ENCODE results near the gene SEMA5A.

Gene SEMA5A

DNA sequence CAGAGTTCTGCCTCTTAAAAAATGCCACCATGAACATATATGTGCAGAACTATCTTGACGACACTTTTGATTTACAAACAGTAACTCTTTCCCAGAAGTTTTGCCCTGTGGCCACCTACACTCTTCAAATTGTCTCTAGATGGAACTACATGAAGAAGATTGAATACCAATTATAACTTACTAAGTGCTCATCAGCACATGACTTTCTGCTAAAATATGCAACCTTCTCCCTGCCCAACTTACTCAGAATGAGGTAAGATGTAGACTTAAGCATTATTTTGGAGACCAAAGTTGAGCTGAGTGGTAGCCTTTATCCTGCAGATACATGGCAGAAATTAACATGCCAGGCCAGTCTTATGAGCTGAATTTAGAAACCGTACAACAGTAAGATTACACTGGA, 105.4 kb downstream of the SEMA5A start:
- Histone ChIP-seq H3K4me1 (ENCODE audit: low read length) (no peaks in the 10 kb centered on the region), H2AFZ (ENCODE audit: low read length) (no peak overlapping the region), H3K79me2 (ENCODE audit: low read length) (no peaks in the 10 kb centered on the region), H3K9me2 (replicated peaks; ENCODE audit: insufficient read depth, low read length) (no peaks in the 10 kb centered on the region), H3K27ac (ENCODE audit: low read length) (no peak overlapping the region), H3K9me3 (replicated peaks; ENCODE audit: insufficient read depth, low read length) (no peaks in the 10 kb centered on the region), H3K36me3 (replicated peaks; ENCODE audit: insufficient read depth, low read length) (no peaks in the 10 kb centered on the region), H4K20me1 (ENCODE audit: insufficient read depth, low read length) (no peaks in the 10 kb centered on the region), H3K4me2 (ENCODE audit: low read depth, low read length) (no peak overlapping the region), H3K4me3 (ENCODE audit: low read length) (no peak overlapping the region), H3K27me3 (replicated peaks; ENCODE audit: insufficient read depth, low read length) (no peaks in the 10 kb centered on the region), H3F3A (ENCODE audit: insufficient read depth, low read length) (no peaks in the 10 kb centered on the region), H3K9ac (ENCODE audit: low read length) (no peak overlapping the region)
- DNase-seq: no peak
- no peak for TF ChIP-seq EZH2 (optimal IDR thresholded peaks at IDR 0.05; ENCODE audit: low read depth, low read length)
- no peak for TF ChIP-seq EZH2phosphoT487 (IDR thresholded peaks at IDR 0.05; ENCODE audit: low read length)
- TF ChIP-seq, protein P1, sequence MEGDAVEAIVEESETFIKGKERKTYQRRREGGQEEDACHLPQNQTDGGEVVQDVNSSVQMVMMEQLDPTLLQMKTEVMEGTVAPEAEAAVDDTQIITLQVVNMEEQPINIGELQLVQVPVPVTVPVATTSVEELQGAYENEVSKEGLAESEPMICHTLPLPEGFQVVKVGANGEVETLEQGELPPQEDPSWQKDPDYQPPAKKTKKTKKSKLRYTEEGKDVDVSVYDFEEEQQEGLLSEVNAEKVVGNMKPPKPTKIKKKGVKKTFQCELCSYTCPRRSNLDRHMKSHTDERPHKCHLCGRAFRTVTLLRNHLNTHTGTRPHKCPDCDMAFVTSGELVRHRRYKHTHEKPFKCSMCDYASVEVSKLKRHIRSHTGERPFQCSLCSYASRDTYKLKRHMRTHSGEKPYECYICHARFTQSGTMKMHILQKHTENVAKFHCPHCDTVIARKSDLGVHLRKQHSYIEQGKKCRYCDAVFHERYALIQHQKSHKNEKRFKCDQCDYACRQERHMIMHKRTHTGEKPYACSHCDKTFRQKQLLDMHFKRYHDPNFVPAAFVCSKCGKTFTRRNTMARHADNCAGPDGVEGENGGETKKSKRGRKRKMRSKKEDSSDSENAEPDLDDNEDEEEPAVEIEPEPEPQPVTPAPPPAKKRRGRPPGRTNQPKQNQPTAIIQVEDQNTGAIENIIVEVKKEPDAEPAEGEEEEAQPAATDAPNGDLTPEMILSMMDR (IDR thresholded peaks at IDR 0.05; ENCODE audit: low read length): no peak

DNA sequence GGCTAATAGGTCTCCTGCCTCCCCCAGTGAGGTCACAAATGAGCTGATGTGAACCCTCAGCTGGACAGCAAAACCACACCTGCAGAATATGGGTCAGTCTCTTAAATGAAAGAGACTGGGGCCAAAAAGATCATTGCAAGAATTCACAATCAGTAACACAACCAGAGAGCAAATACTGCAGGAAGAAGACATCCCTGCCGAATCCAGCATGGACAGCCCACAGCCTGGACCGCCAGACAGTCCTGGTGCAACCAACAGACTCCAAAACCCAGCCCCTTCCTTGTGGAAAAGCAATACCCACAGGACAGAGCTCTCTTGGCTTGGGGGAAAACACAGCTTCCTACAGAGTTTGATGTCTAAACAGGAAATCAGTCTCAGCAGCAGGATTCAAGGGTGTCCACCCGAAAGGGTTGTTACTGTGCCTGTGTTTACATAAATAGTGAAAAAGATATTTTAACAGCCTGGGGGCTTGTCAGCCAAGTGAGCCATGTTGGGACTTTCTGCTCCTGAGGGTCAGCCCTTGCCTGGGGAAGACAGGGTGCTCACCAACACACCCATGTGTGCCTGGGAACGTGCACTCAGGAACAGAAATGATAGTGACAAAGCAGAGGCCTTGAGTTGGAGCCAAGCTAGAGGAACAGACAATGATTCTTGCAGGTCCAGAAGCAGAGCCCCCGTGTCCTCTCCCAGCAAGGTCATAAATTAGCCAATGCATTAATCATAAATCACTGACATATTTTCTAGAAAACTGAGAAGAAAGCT, 106.2 kb downstream of the SEMA5A start:
- Histone ChIP-seq H3F3A (ENCODE audit: insufficient read depth, low read length) (no peaks in the 10 kb centered on the region), H3K79me2 (ENCODE audit: low read length) (no peaks in the 10 kb centered on the region), H3K27me3 (replicated peaks; ENCODE audit: insufficient read depth, low read length) (no peaks in the 10 kb centered on the region), H3K4me2 (ENCODE audit: low read depth, low read length) (no peak overlapping the region), H3K36me3 (replicated peaks; ENCODE audit: insufficient read depth, low read length) (no peaks in the 10 kb centered on the region), H3K9ac (ENCODE audit: low read length) (no peak overlapping the region), H3K9me2 (replicated peaks; ENCODE audit: insufficient read depth, low read length) (no peaks in the 10 kb centered on the region), H3K4me3 (ENCODE audit: low read length) (no peak overlapping the region), H3K27ac (ENCODE audit: low read length) (no peak overlapping the region), H2AFZ (ENCODE audit: low read length) (no peak overlapping the region), H3K9me3 (replicated peaks; ENCODE audit: insufficient read depth, low read length) (no peaks in the 10 kb centered on the region), H4K20me1 (ENCODE audit: insufficient read depth, low read length) (no peaks in the 10 kb centered on the region), H3K4me1 (ENCODE audit: low read length) (no peaks in the 10 kb centered on the region)
- TF ChIP-seq, protein P1 (IDR thresholded peaks at IDR 0.05; ENCODE audit: low read length): no peak
- TF ChIP-seq EZH2 (optimal IDR thresholded peaks at IDR 0.05; ENCODE audit: low read depth, low read length): no peak
- TF ChIP-seq EZH2phosphoT487 (IDR thresholded peaks at IDR 0.05; ENCODE audit: low read length): no peak
- no peak for DNase-seq

DNA sequence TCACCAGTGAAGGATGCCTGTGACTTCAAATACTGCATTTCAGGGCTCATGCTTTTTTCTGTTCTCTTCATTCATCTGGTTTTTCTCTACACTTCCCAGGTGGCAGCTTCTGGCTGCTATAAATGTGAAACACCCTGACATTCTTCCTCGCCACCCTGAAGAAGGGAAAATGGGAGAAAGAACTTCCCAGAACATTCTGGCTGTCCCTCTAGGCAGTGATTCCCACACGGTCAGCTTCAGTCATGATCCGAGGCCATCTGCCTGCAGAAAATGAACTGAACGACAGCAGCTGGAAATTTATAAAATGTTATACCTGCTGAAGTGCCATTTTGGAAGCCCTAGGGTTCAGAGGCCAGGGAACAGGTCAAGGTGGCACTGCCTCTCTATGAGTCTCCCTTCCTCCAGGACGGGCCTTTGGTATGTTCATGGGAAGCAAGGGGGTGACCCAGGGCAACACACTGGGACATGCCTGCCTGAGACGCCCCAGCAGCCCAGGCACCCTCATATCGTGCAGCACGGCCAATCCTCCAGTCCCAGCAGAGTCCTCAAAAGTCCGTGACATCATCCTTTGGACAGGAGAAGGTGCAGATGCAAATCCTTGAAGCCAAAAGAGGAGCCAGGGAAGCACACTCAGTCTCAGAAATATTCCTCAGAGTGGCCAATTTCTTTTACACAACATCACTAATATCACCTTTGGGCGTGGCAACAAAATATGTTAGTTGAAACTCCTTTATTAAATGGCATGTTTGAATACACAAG, 107.1 kb downstream of the SEMA5A start:
- Histone ChIP-seq H3K27ac (ENCODE audit: low read length) (no peak overlapping the region), H3K4me2 (ENCODE audit: low read depth, low read length) (no peak overlapping the region), H3K4me1 (ENCODE audit: low read length) (no peaks in the 10 kb centered on the region), H3K9me2 (replicated peaks; ENCODE audit: insufficient read depth, low read length) (no peaks in the 10 kb centered on the region), H3K27me3 (replicated peaks; ENCODE audit: insufficient read depth, low read length) (no peaks in the 10 kb centered on the region), H3F3A (ENCODE audit: insufficient read depth, low read length) (no peaks in the 10 kb centered on the region), H3K9ac (ENCODE audit: low read length) (no peak overlapping the region), H3K9me3 (replicated peaks; ENCODE audit: insufficient read depth, low read length) (no peaks in the 10 kb centered on the region), H3K79me2 (ENCODE audit: low read length) (no peaks in the 10 kb centered on the region), H3K36me3 (replicated peaks; ENCODE audit: insufficient read depth, low read length) (no peaks in the 10 kb centered on the region), H3K4me3 (ENCODE audit: low read length) (no peak overlapping the region), H2AFZ (ENCODE audit: low read length) (no peak overlapping the region), H4K20me1 (ENCODE audit: insufficient read depth, low read length) (no peaks in the 10 kb centered on the region)
- TF ChIP-seq EZH2phosphoT487 (IDR thresholded peaks at IDR 0.05; ENCODE audit: low read length) (no peak), EZH2 (optimal IDR thresholded peaks at IDR 0.05; ENCODE audit: low read depth, low read length) (no peak)
- TF ChIP-seq, protein P1 (IDR thresholded peaks at IDR 0.05; ENCODE audit: low read length): no peak
- DNase-seq: no peak

Measured in MM.1S (cell line).